ENCODE results near the gene USP12. TPM values are rescaled to one million over a fixed set of nuclear protein-coding genes. Genes with fewer than 3 reads are reported as not detected.

USP12 gene
- total and polyA plus RNA-seq, 2 experiments from 2014 or later, result 18.4 to 39.3 TPM

DNA sequence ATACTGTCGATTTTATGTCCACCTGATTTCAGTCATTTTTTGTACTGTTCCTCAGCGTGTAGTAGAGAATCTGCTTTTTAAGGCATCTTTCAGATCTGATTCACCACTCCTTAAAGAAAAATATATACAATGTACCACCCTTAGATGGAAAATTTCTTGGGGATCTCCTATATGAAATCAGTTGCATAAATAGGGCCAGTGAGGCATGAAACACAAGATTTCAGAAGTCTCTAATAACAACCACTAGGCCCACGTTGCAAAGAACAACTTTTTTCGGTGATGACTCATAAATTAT, 1.4 kb downstream of the USP12 start:
- peaks cover 45% of the 10 kb centered on the region for H3K4me1 ChIP-seq (ENCODE audit: insufficient read depth)
- TF ChIP-seq, protein P1, sequence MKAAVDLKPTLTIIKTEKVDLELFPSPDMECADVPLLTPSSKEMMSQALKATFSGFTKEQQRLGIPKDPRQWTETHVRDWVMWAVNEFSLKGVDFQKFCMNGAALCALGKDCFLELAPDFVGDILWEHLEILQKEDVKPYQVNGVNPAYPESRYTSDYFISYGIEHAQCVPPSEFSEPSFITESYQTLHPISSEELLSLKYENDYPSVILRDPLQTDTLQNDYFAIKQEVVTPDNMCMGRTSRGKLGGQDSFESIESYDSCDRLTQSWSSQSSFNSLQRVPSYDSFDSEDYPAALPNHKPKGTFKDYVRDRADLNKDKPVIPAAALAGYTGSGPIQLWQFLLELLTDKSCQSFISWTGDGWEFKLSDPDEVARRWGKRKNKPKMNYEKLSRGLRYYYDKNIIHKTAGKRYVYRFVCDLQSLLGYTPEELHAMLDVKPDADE (IDR thresholded peaks at IDR 0.05), result no peak
- TF ChIP-seq JUNB (IDR thresholded peaks at IDR 0.05; ENCODE audit: unreplicated experiment) (no peak), STAT1 (IDR thresholded peaks at IDR 0.05; ENCODE audit: unreplicated experiment) (no peak), EZH2 (IDR thresholded peaks at IDR 0.05; ENCODE audit: low read depth, unreplicated experiment) (no peak), ZNF114 (CRISPR knock-in tag; IDR thresholded peaks at IDR 0.05) (no peak), POLR2AphosphoS5 (IDR thresholded peaks at IDR 0.05; ENCODE audit: low read depth) (no peak), CREB1 (CRISPR knock-in tag; IDR thresholded peaks at IDR 0.05; ENCODE audit: low read depth) (no peak), EZH2phosphoT487 (IDR thresholded peaks at IDR 0.05; ENCODE audit: unreplicated experiment) (no peak), ZNF331 (CRISPR knock-in tag; IDR thresholded peaks at IDR 0.05; ENCODE audit: low read depth) (no peak), NANOG (IDR thresholded peaks at IDR 0.05; ENCODE audit: borderline replicate concordance) (no peak)
- TF ChIP-seq, protein P2, sequence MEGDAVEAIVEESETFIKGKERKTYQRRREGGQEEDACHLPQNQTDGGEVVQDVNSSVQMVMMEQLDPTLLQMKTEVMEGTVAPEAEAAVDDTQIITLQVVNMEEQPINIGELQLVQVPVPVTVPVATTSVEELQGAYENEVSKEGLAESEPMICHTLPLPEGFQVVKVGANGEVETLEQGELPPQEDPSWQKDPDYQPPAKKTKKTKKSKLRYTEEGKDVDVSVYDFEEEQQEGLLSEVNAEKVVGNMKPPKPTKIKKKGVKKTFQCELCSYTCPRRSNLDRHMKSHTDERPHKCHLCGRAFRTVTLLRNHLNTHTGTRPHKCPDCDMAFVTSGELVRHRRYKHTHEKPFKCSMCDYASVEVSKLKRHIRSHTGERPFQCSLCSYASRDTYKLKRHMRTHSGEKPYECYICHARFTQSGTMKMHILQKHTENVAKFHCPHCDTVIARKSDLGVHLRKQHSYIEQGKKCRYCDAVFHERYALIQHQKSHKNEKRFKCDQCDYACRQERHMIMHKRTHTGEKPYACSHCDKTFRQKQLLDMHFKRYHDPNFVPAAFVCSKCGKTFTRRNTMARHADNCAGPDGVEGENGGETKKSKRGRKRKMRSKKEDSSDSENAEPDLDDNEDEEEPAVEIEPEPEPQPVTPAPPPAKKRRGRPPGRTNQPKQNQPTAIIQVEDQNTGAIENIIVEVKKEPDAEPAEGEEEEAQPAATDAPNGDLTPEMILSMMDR (conservative IDR thresholded peaks at IDR 0.05; ENCODE audit: low read depth in 2 of 2), result no peak
- TF ChIP-seq, protein P3, sequence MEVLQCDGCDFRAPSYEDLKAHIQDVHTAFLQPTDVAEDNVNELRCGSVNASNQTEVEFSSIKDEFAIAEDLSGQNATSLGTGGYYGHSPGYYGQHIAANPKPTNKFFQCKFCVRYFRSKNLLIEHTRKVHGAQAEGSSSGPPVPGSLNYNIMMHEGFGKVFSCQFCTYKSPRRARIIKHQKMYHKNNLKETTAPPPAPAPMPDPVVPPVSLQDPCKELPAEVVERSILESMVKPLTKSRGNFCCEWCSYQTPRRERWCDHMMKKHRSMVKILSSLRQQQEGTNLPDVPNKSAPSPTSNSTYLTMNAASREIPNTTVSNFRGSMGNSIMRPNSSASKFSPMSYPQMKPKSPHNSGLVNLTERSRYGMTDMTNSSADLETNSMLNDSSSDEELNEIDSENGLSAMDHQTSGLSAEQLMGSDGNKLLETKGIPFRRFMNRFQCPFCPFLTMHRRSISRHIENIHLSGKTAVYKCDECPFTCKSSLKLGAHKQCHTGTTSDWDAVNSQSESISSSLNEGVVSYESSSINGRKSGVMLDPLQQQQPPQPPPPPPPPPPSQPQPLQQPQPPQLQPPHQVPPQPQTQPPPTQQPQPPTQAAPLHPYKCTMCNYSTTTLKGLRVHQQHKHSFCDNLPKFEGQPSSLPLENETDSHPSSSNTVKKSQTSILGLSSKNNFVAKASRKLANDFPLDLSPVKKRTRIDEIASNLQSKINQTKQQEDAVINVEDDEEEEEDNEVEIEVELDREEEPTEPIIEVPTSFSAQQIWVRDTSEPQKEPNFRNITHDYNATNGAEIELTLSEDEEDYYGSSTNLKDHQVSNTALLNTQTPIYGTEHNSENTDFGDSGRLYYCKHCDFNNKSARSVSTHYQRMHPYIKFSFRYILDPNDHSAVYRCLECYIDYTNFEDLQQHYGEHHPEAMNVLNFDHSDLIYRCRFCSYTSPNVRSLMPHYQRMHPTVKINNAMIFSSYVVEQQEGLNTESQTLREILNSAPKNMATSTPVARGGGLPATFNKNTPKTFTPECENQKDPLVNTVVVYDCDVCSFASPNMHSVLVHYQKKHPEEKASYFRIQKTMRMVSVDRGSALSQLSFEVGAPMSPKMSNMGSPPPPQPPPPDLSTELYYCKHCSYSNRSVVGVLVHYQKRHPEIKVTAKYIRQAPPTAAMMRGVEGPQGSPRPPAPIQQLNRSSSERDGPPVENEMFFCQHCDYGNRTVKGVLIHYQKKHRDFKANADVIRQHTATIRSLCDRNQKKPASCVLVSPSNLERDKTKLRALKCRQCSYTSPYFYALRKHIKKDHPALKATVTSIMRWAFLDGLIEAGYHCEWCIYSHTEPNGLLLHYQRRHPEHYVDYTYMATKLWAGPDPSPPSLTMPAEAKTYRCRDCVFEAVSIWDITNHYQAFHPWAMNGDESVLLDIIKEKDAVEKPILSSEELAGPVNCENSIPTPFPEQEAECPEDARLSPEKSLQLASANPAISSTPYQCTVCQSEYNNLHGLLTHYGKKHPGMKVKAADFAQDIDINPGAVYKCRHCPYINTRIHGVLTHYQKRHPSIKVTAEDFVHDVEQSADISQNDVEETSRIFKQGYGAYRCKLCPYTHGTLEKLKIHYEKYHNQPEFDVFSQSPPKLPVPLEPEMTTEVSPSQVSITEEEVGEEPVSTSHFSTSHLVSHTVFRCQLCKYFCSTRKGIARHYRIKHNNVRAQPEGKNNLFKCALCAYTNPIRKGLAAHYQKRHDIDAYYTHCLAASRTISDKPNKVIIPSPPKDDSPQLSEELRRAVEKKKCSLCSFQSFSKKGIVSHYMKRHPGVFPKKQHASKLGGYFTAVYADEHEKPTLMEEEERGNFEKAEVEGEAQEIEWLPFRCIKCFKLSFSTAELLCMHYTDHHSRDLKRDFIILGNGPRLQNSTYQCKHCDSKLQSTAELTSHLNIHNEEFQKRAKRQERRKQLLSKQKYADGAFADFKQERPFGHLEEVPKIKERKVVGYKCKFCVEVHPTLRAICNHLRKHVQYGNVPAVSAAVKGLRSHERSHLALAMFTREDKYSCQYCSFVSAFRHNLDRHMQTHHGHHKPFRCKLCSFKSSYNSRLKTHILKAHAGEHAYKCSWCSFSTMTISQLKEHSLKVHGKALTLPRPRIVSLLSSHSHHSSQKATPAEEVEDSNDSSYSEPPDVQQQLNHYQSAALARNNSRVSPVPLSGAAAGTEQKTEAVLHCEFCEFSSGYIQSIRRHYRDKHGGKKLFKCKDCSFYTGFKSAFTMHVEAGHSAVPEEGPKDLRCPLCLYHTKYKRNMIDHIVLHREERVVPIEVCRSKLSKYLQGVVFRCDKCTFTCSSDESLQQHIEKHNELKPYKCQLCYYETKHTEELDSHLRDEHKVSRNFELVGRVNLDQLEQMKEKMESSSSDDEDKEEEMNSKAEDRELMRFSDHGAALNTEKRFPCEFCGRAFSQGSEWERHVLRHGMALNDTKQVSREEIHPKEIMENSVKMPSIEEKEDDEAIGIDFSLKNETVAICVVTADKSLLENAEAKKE (CRISPR knock-in tag; IDR thresholded peaks at IDR 0.05), result no peak
- TF ChIP-seq, protein P4, sequence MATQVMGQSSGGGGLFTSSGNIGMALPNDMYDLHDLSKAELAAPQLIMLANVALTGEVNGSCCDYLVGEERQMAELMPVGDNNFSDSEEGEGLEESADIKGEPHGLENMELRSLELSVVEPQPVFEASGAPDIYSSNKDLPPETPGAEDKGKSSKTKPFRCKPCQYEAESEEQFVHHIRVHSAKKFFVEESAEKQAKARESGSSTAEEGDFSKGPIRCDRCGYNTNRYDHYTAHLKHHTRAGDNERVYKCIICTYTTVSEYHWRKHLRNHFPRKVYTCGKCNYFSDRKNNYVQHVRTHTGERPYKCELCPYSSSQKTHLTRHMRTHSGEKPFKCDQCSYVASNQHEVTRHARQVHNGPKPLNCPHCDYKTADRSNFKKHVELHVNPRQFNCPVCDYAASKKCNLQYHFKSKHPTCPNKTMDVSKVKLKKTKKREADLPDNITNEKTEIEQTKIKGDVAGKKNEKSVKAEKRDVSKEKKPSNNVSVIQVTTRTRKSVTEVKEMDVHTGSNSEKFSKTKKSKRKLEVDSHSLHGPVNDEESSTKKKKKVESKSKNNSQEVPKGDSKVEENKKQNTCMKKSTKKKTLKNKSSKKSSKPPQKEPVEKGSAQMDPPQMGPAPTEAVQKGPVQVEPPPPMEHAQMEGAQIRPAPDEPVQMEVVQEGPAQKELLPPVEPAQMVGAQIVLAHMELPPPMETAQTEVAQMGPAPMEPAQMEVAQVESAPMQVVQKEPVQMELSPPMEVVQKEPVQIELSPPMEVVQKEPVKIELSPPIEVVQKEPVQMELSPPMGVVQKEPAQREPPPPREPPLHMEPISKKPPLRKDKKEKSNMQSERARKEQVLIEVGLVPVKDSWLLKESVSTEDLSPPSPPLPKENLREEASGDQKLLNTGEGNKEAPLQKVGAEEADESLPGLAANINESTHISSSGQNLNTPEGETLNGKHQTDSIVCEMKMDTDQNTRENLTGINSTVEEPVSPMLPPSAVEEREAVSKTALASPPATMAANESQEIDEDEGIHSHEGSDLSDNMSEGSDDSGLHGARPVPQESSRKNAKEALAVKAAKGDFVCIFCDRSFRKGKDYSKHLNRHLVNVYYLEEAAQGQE (IDR thresholded peaks at IDR 0.05; ENCODE audit: unreplicated experiment), result no peak
- H4K20me1 ChIP-seq (replicated peaks; ENCODE audit: insufficient read depth), result peaks cover 19% of the 10 kb centered on the region
- H3K27ac Mint-ChIP-seq, result peak overlapping the region; percentile 98; the same call in 1 of the 2 replicates
- H3K27me3 ChIP-seq (ENCODE audit: insufficient read depth), result no peaks in the 10 kb centered on the region
- DNase-seq (ENCODE audit: low spot score) (no peak), ATAC-seq (no peak)
- peaks cover 3% of the 10 kb centered on the region; the same call in 1 of the 3 replicates for H3K36me3 Mint-ChIP-seq (ENCODE audit: low read depth)
- H3K4me1 Mint-ChIP-seq, result peaks cover 47% of the 10 kb centered on the region
- H3K27me3 Mint-ChIP-seq (ENCODE audit: insufficient read depth, low read depth, poor library complexity), result no peaks in the 10 kb centered on the region
- peaks cover 2% of the 10 kb centered on the region; the same call in 1 of the 3 replicates for H3K9me3 Mint-ChIP-seq
- no peaks in the 10 kb centered on the region for H3K9me2 ChIP-seq (ENCODE audit: insufficient read depth)
- no peaks in the 10 kb centered on the region for H3K36me3 ChIP-seq (ENCODE audit: insufficient read depth)
- peak overlapping the region; percentile 97 for H3K27ac ChIP-seq (ENCODE audit: low read depth)
- H3K4me3 ChIP-seq, result peak overlapping the region; percentile 97
- peak overlapping the region; percentile 98 for H3K4me3 Mint-ChIP-seq
- peak overlapping the region; percentile 94 for H3K4me2 ChIP-seq
- H3K79me2 ChIP-seq (replicated peaks; ENCODE audit: insufficient read depth), result peaks cover 56% of the 10 kb centered on the region
- H2AFZ ChIP-seq, result no peak overlapping the region
- peaks cover 7% of the 10 kb centered on the region; the same call in 1 of the 2 replicates for H3F3A ChIP-seq (replicated peaks; ENCODE audit: low read depth)

Measured in GM23338 (cell line).